MM.1S (cell line): Measurements from ENCODE around the gene ROBO3.

Source experiments
- DNase-seq: peaks from one replicate; pipeline ENCODE4 v3.0.0-alpha.2; 2015
- H2AFZ ChIP-seq: fragments of 300-600 bp; sonication (generic); 2 replicates; pipeline ENCODE4 v1.6.0; 2016; ENCODE audit warnings: antibody characterized with exemption, low read length
- H3F3A ChIP-seq: fragments of 300-600 bp; sonication (generic); 2 replicates; pipeline ENCODE4 v1.6.1; 2016; ENCODE audit warnings: mild to moderate bottlenecking, antibody characterized with exemption, low read length, moderate library complexity, mixed read lengths; ENCODE audit not compliant: insufficient read depth
- H3K27ac ChIP-seq: fragments of 300-600 bp; sonication (generic); 2 replicates; pipeline ENCODE4 v1.5.1; 2016; ENCODE audit warnings: mild to moderate bottlenecking, low read length
- H3K27me3 ChIP-seq: fragments of 300-600 bp; sonication (generic); replicated peaks from 2 replicates; pipeline ENCODE4 v1.6.0; 2016; ENCODE audit warnings: low read length; ENCODE audit not compliant: insufficient read depth
- H3K36me3 ChIP-seq: fragments of 300-600 bp; sonication (generic); replicated peaks from 2 replicates; pipeline ENCODE4 v1.6.1; 2016; ENCODE audit warnings: mild to moderate bottlenecking, low read length, mixed read lengths; ENCODE audit not compliant: insufficient read depth
- H3K4me1 ChIP-seq: fragments of 300-600 bp; sonication (generic); 2 replicates; pipeline ENCODE4 v1.6.1; 2016; ENCODE audit warnings: low read length, mixed read lengths
- H3K4me2 ChIP-seq: fragments of 300-600 bp; sonication (generic); 2 replicates; pipeline ENCODE4 v1.6.0; 2016; ENCODE audit warnings: low read depth, low read length
- H3K4me3 ChIP-seq: fragments of 300-600 bp; sonication (generic); 2 replicates; pipeline ENCODE4 v1.5.1; 2016; ENCODE audit warnings: low read length, mixed read lengths
- H3K79me2 ChIP-seq: fragments of 300-600 bp; sonication (generic); 2 replicates; pipeline ENCODE4 v1.6.1; 2016; ENCODE audit warnings: mixed run types, low read length, mixed read lengths
- H3K9ac ChIP-seq: fragments of 300-600 bp; sonication (generic); 2 replicates; pipeline ENCODE4 v1.6.1; 2016; ENCODE audit warnings: low read length, mixed read lengths
- H3K9me2 ChIP-seq: fragments of 300-600 bp; sonication (generic); replicated peaks from 2 replicates; pipeline ENCODE4 v1.6.1; 2016; ENCODE audit warnings: mild to moderate bottlenecking, low read length, mixed read lengths; ENCODE audit not compliant: insufficient read depth
- H3K9me3 ChIP-seq: fragments of 300-600 bp; sonication (generic); replicated peaks from 2 replicates; pipeline ENCODE4 v1.6.1; 2016; ENCODE audit warnings: mild to moderate bottlenecking, low read length, mixed read lengths; ENCODE audit not compliant: insufficient read depth
- H4K20me1 ChIP-seq: fragments of 300-600 bp; sonication (generic); 2 replicates; pipeline ENCODE4 v1.6.1; 2016; ENCODE audit warnings: mild to moderate bottlenecking, low read length, moderate library complexity, mixed read lengths; ENCODE audit not compliant: insufficient read depth
- EZH2 ChIP-seq: fragments of 300-600 bp; sonication (generic); optimal IDR thresholded peaks from 2 replicates; pipeline ENCODE3; 2017; ENCODE audit warnings: low read depth, mild to moderate bottlenecking, antibody characterized with exemption, low read length, mixed read lengths
- EZH2phosphoT487 ChIP-seq: fragments of 300-600 bp; sonication (generic); IDR thresholded peaks from 2 replicates; pipeline ENCODE4 v1.6.1; 2018; ENCODE audit warnings: antibody characterized with exemption, low read length
- TF ChIP-seq, protein P1 (sequence below): fragments of 300-600 bp; sonication (generic); IDR thresholded peaks from 2 replicates; pipeline ENCODE4 v1.5.1; 2016; ENCODE audit warnings: antibody characterized with exemption, low read length, mixed read lengths

Gene ROBO3

DNA sequence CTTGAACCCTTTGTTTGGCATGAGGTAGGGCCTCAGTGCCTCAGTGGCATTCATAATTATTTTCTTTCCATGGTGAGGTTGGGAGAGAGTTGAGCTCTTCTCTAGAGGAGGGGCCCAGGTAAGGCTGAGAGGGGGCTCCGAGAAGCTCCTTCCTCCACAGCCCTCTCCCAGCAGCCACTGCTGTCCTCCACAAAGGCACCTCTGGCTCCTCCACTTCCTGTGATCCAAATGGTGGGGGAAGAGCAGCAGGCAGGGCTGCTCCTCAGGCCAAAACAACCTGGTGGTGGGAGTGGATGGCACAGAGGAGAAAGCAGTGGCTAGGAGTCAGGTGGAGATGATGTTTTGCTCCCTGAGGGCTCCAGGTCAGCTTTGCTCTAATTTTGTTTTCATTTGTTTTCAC is 19.1 kb downstream of the ROBO3 start:
- Histone ChIP-seq H3K27me3 (no peaks in the 10 kb centered on the region), H3K4me1 (no peaks in the 10 kb centered on the region), H3K79me2 (no peaks in the 10 kb centered on the region), H3K9ac (no peak overlapping the region), H3K9me2 (no peaks in the 10 kb centered on the region), H4K20me1 (no peaks in the 10 kb centered on the region), H3F3A (no peaks in the 10 kb centered on the region), H3K4me2 (no peak overlapping the region), H3K27ac (no peak overlapping the region), H3K36me3 (no peaks in the 10 kb centered on the region), H3K9me3 (no peaks in the 10 kb centered on the region), H3K4me3 (no peak overlapping the region), H2AFZ (no peak overlapping the region)
- DNase-seq: no peak
- TF ChIP-seq EZH2 (no peak), EZH2phosphoT487 (no peak)
- TF ChIP-seq, protein P1, sequence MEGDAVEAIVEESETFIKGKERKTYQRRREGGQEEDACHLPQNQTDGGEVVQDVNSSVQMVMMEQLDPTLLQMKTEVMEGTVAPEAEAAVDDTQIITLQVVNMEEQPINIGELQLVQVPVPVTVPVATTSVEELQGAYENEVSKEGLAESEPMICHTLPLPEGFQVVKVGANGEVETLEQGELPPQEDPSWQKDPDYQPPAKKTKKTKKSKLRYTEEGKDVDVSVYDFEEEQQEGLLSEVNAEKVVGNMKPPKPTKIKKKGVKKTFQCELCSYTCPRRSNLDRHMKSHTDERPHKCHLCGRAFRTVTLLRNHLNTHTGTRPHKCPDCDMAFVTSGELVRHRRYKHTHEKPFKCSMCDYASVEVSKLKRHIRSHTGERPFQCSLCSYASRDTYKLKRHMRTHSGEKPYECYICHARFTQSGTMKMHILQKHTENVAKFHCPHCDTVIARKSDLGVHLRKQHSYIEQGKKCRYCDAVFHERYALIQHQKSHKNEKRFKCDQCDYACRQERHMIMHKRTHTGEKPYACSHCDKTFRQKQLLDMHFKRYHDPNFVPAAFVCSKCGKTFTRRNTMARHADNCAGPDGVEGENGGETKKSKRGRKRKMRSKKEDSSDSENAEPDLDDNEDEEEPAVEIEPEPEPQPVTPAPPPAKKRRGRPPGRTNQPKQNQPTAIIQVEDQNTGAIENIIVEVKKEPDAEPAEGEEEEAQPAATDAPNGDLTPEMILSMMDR: no peak

DNA sequence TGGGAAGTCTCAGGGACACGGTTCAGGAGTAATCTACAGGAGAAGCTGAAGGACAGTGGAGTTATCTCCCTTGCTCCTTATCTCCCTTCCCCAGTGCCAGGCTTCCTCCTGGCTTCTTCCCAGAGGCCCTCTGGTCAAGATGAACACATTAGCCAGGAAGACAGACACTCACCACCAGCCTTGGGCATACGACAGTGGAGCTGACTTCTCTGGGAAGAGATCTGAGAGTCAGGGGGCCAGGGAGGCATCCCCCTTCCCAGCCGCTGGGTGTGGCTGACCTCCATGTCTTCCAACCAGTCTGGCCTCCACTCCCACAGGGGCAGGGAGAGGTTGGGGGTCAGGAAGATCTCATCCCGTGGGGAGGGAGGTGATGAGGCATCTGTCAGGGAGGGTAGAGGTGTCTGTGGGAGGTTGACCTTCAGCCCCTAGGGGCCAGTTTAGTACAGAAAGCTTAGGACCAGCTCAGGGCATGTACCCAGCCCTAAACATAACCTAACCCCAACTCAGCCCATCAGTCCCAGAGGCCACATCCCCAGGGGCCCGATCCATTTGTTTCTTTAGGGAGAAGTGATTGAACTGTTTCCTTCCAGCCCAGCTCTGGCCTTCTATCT is 19.7 kb downstream of the ROBO3 start:
- no peak for DNase-seq
- H4K20me1 ChIP-seq: no peaks in the 10 kb centered on the region
- H2AFZ ChIP-seq: no peak overlapping the region
- no peaks in the 10 kb centered on the region for H3K36me3 ChIP-seq
- no peaks in the 10 kb centered on the region for H3K9me2 ChIP-seq
- no peaks in the 10 kb centered on the region for H3K79me2 ChIP-seq
- no peaks in the 10 kb centered on the region for H3K27me3 ChIP-seq
- no peak overlapping the region for H3K9ac ChIP-seq
- H3K4me3 ChIP-seq: no peak overlapping the region
- H3F3A ChIP-seq: no peaks in the 10 kb centered on the region
- TF ChIP-seq EZH2phosphoT487: no peak
- TF ChIP-seq, protein P1: no peak
- no peak for TF ChIP-seq EZH2
- no peaks in the 10 kb centered on the region for H3K9me3 ChIP-seq
- no peak overlapping the region for H3K27ac ChIP-seq
- no peak overlapping the region for H3K4me2 ChIP-seq
- H3K4me1 ChIP-seq: no peaks in the 10 kb centered on the region

DNA sequence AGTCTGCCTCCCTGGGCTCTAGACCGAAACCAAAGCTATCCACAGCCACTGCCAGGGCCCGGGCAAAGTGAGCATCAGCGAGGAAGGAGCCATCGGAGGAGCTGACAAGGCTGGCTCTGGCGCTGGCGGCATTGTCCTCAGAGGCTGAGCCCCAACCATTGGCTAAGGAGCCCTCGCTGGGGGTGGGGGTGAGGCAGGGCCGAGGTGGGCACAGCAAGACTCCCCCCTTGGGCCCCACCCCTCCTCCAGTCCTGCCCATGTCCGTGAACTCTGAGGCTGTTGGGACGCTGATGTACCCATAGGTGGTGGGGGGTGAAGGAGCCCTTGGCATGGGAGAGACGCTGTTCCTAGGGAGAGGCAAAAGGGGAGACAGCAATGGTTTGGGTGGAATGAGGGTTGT is 21.2 kb downstream of the ROBO3 start:
- Histone ChIP-seq H3K27me3 (no peaks in the 10 kb centered on the region), H3K4me1 (no peaks in the 10 kb centered on the region), H3K9me2 (no peaks in the 10 kb centered on the region), H3K9ac (no peak overlapping the region), H3K4me3 (no peak overlapping the region), H4K20me1 (no peaks in the 10 kb centered on the region), H3K27ac (no peak overlapping the region), H3K79me2 (no peaks in the 10 kb centered on the region), H3F3A (no peaks in the 10 kb centered on the region), H3K4me2 (no peak overlapping the region), H3K36me3 (no peaks in the 10 kb centered on the region), H3K9me3 (no peaks in the 10 kb centered on the region), H2AFZ (no peak overlapping the region)
- TF ChIP-seq, protein P1: no peak
- DNase-seq: no peak
